Prostate gland (tissue), 2 donors: ENCODE measurements around the gene RSPO3. TPM values are rescaled to one million over a fixed set of nuclear protein-coding genes. Genes with fewer than 3 reads are reported as not detected.

Experiments used
- DNase-seq: peaks from one replicate; pipeline ENCODE4 v3.0.0-alpha.2; 2019; ENCODE audit warnings: low spot score
- H3K27ac ChIP-seq, 2 donors: fragments of 200-600 bp; sonication (generic); 2 replicates each; pipeline ENCODE4 v1.5.1; 2017 to 2019
- H3K27me3 ChIP-seq: fragments of 200-600 bp; sonication (generic); replicated peaks from 2 replicates; pipeline ENCODE4 v1.5.1; 2019; ENCODE audit not compliant: insufficient read depth
- H3K36me3 ChIP-seq, 2 donors: fragments of 200-600 bp; sonication (generic); 1 replicate in 1 of 2; 2 replicates in 1 of 2; pipeline versions ENCODE4 v1.5.1 to v1.8.1; 2017 to 2019
- H3K4me1 ChIP-seq: fragments of 200-600 bp; sonication (generic); replicated peaks from 2 replicates; pipeline ENCODE4 v1.5.1; 2019
- H3K4me3 ChIP-seq, 2 donors: fragments of 200-600 bp; sonication (generic); 2 replicates each; pipeline ENCODE4 v1.5.1; 2017 to 2019
- H3K9me3 ChIP-seq: fragments of 200-600 bp; sonication (generic); 2 replicates; pipeline ENCODE4 v1.5.1; 2017
- POLR2A ChIP-seq: fragments of 450-650 bp; IDR thresholded peaks from one replicate; pipeline ENCODE4 v1.6.1; 2016; ENCODE audit warnings: antibody characterized with exemption, mild to moderate bottlenecking
- POLR2AphosphoS5 ChIP-seq: sonication (generic); formaldehyde crosslinking; IDR thresholded peaks from one replicate; pipeline ENCODE4 v1.6.1; 2017; ENCODE audit warnings: antibody characterized with exemption
- WGBS: methylation state at CpG from one replicate; pipeline ENCODE4 v1.1.5; 2018; 5-methylcytosine and 5-hydroxymethylcytosine counted together
- intact Hi-C: fragments of 100-400 bp; cut with DNase I; formaldehyde crosslinking; loops from one replicate; pipeline ENCODE4 v1.14.2; 2022
- total RNA-seq, 2 donors: library from RNA; depleted of rRNA; stranded (reverse); fragments of >200 nt; gene quantifications; one replicate each; pipeline ENCODE4 v1.1.0, GENCODE V29; 2016
- TF ChIP-seq, protein P1 (sequence below), 4 experiments: fragments of 200-600 bp in 2 of 4; fragments of 450-650 bp in 2 of 4; sonication (generic) in 2 of 4; IDR thresholded peaks; 1 replicate in 3 of 4; 2 replicates in 1 of 4; pipeline ENCODE4 v1.5.1; 2016 to 2019; ENCODE audit warnings: antibody characterized with exemption in 4 of 4, mild to moderate bottlenecking in 2 of 4, moderate library complexity in 2 of 4

RSPO3 gene
- total RNA-seq, 2 donors from 2014 or later: 1.9 to 4.8 TPM

DNA sequence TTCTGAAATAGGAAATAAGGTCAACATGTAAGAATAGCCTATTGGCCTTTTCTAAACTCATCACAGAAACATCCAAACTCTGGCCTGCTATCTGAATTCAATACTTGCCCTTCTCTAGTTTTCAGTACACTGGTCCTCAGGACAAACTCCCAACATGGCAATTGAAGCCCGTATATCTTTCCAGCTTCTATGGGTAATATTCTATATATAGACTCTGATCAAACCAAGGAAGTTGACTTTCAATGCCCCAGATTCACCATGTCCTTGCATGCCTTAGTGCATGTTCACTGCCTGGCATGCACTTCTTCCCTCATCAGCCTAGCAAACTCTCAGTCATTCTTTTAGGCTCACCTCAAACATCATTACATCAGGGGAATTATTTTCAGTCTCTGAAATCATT, 73.2 kb downstream of the RSPO3 start:
- Histone ChIP-seq H3K27ac (no peak overlapping the region), H3K36me3 (no peaks in the 10 kb centered on the region), H3K27me3 (no peaks in the 10 kb centered on the region), H3K4me1 (no peaks in the 10 kb centered on the region), H3K4me3 (no peak overlapping the region), H3K9me3 (no peaks in the 10 kb centered on the region)
- TF ChIP-seq POLR2AphosphoS5: no peak
- TF ChIP-seq, protein P1, sequence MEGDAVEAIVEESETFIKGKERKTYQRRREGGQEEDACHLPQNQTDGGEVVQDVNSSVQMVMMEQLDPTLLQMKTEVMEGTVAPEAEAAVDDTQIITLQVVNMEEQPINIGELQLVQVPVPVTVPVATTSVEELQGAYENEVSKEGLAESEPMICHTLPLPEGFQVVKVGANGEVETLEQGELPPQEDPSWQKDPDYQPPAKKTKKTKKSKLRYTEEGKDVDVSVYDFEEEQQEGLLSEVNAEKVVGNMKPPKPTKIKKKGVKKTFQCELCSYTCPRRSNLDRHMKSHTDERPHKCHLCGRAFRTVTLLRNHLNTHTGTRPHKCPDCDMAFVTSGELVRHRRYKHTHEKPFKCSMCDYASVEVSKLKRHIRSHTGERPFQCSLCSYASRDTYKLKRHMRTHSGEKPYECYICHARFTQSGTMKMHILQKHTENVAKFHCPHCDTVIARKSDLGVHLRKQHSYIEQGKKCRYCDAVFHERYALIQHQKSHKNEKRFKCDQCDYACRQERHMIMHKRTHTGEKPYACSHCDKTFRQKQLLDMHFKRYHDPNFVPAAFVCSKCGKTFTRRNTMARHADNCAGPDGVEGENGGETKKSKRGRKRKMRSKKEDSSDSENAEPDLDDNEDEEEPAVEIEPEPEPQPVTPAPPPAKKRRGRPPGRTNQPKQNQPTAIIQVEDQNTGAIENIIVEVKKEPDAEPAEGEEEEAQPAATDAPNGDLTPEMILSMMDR (IDR thresholded peaks at IDR 0.05): no peak
- no peak for TF ChIP-seq POLR2A
- DNase-seq: no peak
- WGBS: 73% methylated on average over 1 of the region's 1 CpG
- intact Hi-C loops: loop anchor here (5.0 kb wide), 1 partner anchor 389 kb away; no protein-coding TSS in a partner anchor

DNA sequence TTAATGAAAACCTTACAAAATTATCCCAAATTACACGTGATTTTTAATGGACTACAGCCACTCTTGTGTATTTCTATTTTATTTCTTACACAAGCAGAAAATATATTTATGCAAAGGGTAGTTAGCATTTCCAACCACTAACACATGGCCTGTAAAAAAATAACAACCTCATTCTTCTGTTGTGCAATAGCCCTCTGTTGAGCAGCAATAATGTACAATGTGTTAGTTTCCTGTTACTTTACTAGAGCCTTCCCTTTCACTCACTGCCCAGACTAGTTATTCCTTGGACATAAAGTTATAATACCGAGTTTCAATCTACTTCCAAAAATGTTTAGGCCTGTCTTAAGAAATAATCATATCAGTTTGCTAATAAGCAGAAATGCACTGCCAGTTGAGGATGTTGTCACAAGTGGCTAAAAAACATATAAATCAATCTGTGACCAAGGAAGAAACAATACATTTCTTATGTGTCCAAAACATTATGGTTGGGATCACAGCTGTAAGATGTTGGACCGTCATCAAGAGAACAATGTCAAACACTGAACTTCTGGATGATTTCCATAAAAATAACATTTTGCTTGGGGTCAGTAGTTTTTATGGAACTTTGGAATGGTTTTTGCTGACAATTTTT, 74.6 kb downstream of the RSPO3 start:
- Histone ChIP-seq H3K27ac (no peak overlapping the region), H3K27me3 (no peaks in the 10 kb centered on the region), H3K9me3 (no peaks in the 10 kb centered on the region), H3K36me3 (no peaks in the 10 kb centered on the region), H3K4me1 (no peaks in the 10 kb centered on the region), H3K4me3 (no peak overlapping the region)
- DNase-seq: no peak
- intact Hi-C loops: loop anchor here (5.0 kb wide), 1 partner anchor 391 kb away; no protein-coding TSS in a partner anchor
- TF ChIP-seq, protein P1 (IDR thresholded peaks at IDR 0.05): no peak
- no peak for TF ChIP-seq POLR2A
- TF ChIP-seq POLR2AphosphoS5: no peak
- WGBS: 27% methylated on average over 3 of the region's 3 CpGs

DNA sequence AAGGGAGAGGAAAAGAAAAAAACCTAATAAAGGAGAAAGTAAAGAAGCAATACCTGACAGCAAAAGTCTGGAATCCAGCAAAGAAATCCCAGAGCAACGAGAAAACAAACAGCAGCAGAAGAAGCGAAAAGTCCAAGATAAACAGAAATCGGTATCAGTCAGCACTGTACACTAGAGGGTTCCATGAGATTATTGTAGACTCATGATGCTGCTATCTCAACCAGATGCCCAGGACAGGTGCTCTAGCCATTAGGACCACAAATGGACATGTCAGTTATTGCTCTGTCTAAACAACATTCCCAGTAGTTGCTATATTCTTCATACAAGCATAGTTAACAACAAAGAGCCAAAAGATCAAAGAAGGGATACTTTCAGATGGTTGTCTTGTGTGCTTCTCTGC, 77.4 kb downstream of the RSPO3 start:
- WGBS: 73% methylated on average over 3 of the region's 3 CpGs
- Histone ChIP-seq H3K4me1 (no peaks in the 10 kb centered on the region), H3K4me3 (no peak overlapping the region), H3K27ac (no peak overlapping the region), H3K27me3 (no peaks in the 10 kb centered on the region), H3K9me3 (no peaks in the 10 kb centered on the region), H3K36me3 (no peaks in the 10 kb centered on the region)
- DNase-seq: no peak
- TF ChIP-seq POLR2AphosphoS5 (no peak), POLR2A (no peak)
- TF ChIP-seq, protein P1 (IDR thresholded peaks at IDR 0.05): no peak
- intact Hi-C loops: no loop called here

DNA sequence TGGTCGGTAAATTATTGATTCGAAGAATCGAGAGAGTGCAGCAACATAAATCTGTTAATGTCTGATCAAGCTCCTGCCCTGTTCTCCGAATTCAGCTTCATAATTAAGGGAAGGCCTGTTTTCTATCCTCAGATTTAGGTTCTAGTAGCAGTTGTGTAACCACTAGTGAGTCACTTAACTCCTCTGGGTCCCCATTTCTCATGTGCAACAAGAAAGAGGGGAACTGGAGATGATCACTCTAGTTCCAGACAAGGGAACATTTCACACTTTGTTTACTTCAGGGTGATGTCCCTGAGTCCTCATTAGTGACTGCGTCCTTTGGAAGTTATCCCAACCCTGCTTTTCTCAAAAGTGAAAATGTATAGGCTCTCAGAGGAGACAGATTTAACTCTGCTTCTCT, 80.1 kb downstream of the RSPO3 start:
- no peak for DNase-seq
- no peaks in the 10 kb centered on the region for H3K27me3 ChIP-seq
- intact Hi-C loops: no loop called here
- H3K4me1 ChIP-seq: no peaks in the 10 kb centered on the region
- H3K4me3 ChIP-seq: no peak overlapping the region
- WGBS: 90% methylated on average over 5 of the region's 5 CpGs
- H3K36me3 ChIP-seq: no peaks in the 10 kb centered on the region
- H3K9me3 ChIP-seq: no peaks in the 10 kb centered on the region
- H3K27ac ChIP-seq: no peak overlapping the region
- no peak for TF ChIP-seq POLR2AphosphoS5
- TF ChIP-seq POLR2A: no peak
- TF ChIP-seq, protein P1 (IDR thresholded peaks at IDR 0.05): no peak

DNA sequence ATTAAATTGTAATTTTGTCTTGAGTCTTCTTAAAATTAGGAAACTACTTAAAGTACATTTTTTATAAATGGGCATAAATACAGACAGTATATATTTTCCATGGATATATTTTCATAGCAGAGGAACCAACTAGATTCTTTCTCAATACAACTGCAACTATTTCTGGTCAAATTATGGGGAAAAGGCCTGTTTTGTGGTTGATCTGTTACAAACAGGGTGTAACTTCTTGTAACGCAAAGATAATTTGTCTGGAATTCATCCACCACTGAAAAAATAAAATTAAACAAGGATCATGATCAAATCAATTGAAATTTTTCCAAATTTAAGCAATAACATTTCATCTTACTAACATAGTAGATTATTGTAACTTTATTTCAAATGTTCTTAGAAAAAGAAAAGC, 81.0 kb downstream of the RSPO3 start:
- WGBS: 72% methylated on average over 1 of the region's 1 CpG
- intact Hi-C loops: no loop called here
- no peak overlapping the region for H3K4me3 ChIP-seq
- no peaks in the 10 kb centered on the region for H3K4me1 ChIP-seq
- no peaks in the 10 kb centered on the region for H3K9me3 ChIP-seq
- H3K27ac ChIP-seq: no peak overlapping the region
- no peaks in the 10 kb centered on the region for H3K27me3 ChIP-seq
- TF ChIP-seq, protein P1 (IDR thresholded peaks at IDR 0.05): no peak
- TF ChIP-seq POLR2A (no peak), POLR2AphosphoS5 (no peak)
- DNase-seq: no peak
- H3K36me3 ChIP-seq: no peaks in the 10 kb centered on the region
